ENCODE data around the gene SSH3.

SSH3 gene

DNA sequence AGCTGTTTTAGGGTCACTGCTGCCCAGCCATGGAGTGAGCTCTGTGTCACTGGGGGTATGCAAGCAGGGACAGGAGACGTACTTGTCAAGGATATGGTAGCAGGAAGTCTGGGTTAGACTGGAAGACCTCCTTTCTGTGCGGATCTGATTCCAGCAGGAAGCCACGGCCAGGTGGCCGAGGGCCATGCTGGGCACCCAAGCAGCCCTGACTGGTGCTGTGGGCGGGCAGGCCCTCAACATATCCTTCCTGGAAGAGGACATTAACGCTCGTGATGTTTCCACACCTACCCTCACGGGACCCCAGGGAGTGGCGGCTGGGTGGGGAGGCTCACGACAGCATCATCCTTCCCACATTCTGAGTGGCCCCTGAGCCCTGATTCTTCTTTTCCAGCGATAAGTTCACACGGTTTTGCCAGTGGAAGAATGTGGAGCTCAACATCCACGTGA, 23.0 kb upstream of the SSH3 start:
- DNase-seq: no peak

DNA sequence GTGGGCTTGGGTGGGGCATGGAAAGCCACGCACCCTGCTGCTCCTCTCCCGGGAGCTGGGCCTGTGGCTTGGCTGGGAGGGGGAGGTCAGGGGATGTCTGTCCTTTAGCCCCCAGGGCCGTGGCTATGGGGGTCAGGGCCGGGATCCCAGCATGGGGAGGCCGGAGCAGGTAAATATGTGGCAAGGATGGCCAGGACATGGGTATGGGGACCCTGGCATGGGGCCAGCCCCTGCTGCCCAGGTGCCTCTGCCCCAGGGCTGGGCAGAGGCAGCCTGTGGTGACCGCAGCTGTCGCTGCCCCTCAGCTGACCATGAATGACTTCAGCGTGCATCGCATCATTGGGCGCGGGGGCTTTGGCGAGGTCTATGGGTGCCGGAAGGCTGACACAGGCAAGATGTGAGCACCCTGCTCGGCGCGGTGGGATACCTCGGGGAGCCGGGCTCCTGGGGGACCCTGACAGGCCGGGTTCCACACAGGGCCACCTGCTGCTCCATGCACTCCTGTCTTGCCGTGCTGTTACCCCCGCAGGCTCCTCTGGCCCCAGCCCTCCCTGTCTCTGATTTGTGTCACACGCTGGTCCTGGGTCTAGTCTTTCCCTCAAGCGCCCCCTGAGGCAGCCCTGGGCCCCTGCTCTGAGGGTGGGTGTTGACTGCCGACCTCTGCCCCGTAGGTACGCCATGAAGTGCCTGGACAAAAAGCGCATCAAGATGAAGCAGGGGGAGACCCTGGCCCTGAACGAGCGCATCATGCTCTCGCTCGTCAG, 22.4 kb upstream of the SSH3 start:
- no peak for DNase-seq

GRCh38 chr11:67281552-67282150, 21.7 kb upstream of the SSH3 start:
- DNase-seq: no peak

DNA sequence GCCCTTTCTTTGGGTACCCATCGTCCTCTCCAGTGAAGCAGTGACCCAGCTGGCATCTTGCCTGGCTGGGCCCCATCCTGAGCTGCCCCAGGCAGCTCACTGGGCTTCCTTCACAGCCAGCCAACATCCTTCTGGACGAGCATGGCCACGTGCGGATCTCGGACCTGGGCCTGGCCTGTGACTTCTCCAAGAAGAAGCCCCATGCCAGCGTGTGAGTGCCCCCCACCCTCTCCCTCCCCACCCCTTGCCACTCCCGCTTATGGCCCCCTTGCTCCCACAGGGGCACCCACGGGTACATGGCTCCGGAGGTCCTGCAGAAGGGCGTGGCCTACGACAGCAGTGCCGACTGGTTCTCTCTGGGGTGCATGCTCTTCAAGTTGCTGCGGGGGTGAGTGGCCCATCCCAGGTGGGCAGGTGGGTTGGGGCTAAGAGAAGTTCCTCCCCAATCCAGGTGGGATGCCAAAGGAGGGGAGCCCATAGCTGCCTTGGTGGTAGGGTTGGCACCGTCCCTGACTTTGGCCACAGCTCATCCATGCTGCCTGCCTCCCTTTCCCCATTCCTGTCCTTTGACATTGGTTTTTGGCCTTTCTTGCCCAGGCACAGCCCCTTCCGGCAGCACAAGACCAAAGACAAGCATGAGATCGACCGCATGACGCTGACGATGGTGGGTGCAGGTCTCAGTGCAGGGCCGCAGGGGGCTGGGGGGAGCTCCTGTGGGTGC, 21.0 kb upstream of the SSH3 start:
- DNase-seq: no peak

- DNase-seq: no peak
These were observed 20.4 kb upstream of the SSH3 start for GRCh38 chr11:67282876-67283371.

GRCh38 chr11:67283481-67283963, 19.8 kb upstream of the SSH3 start:
- DNase-seq: no peak

GRCh38 chr11:67284811-67285540, 18.4 kb upstream of the SSH3 start:
- no peak for DNase-seq

DNA sequence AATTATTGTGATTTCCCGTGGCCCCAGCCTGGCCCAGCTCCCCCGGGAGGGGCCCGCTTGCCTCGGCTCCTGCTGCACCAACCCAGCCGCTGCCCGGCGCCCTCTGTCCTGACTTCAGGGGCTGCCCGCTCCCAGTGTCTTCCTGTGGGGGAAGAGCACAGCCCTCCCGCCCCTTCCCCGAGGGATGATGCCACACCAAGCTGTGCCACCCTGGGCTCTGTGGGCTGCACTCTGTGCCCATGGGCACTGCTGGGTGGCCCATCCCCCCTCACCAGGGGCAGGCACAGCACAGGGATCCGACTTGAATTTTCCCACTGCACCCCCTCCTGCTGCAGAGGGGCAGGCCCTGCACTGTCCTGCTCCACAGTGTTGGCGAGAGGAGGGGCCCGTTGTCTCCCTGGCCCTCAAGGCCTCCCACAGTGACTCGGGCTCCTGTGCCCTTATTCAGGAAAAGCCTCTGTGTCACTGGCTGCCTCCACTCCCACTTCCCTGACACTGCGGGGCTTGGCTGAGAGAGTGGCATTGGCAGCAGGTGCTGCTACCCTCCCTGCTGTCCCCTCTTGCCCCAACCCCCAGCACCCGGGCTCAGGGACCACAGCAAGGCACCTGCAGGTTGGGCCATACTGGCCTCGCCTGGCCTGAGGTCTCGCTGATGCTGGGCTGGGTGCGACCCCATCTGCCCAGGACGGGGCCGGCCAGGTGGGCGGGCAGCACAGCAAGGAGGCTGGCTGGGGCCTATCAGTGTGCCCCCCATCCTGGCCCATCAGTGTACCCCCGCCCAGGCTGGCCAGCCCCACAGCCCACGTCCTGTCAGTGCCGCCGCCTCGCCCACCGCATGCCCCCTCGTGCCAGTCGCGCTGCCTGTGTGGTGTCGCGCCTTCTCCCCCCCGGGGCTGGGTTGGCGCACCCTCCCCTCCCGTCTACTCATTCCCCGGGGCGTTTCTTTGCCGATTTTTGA, 17.5 kb upstream of the SSH3 start:
- DNase-seq: no peak

DNA sequence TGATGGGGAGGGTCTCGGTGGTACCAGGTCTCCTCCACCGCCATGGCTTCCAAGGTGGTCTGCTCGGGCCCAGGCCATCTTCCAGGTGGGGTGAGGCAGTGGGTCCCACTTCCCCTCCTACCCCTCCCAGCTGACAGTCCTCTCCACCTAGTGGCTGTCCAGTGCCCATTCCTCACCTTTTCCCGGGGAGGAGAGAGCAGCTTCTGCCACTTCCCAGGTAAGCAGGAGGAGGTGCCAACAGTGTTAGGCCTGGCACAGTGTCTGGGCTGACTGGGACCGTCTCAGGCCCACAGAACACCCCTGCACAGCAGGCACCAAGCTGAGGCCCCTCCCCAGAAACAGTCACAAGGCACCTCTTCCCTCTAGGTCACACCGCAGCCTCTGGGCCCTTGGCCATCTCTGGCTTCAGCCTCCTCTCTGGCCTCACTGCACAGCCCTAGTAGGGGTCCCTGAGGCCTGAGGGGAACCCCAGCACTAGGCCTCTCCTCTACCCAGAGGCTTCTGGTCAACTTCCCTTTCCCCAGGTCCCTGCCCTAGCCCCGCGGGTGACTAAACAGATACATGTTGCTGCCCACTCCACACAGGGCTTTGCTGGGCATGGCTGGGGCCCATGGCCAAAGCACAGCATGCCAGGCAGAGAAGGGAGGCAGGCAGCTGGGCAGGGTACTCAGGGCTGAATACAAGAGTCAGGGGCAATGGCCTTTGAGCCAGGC, 16.6 kb upstream of the SSH3 start:
- DNase-seq: no peak

DNA sequence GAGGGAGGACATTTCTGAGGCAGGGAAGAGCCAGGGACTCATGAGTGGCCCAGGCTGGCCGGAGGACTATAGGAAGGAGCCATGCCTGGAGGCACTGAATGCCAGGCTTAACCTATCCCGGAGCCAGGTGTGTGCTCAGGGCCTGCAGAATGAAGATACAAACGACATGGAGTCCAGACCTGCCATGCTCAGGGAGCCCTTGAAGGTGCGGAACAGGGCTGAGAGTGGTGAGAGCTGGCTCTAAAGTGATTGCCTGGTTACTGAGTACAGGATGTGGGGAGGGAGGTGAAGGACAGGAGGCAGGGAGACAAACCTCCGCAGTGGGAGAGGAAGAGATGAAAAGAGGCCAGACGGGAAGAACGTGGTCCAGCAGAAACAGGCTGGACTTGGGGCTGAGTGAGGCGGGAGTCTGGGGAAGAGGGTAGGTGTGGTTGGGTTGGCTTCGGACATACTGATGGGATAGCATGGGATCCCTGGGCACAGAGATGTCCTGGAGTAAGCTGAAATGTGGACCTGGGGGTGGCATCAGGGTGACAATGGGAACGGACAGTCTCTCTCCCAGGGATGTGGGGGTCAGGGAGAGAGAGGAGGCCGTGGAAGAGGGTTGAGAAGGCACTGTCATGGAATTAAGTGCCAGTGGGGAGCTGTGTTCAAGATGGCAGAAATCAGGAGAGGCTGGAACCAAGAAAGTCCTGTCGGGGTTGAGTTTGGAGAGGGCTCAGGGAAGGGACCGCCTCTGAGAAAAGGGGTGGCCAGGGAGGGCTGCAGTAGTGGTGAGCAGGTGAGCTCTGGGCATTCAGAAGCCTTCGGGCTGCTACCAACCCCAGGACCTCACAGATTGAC, 15.8 kb upstream of the SSH3 start:
- DNase-seq: no peak

- no peak for DNase-seq
These were observed 15.2 kb upstream of the SSH3 start for GRCh38 chr11:67288198-67288451.

DNA sequence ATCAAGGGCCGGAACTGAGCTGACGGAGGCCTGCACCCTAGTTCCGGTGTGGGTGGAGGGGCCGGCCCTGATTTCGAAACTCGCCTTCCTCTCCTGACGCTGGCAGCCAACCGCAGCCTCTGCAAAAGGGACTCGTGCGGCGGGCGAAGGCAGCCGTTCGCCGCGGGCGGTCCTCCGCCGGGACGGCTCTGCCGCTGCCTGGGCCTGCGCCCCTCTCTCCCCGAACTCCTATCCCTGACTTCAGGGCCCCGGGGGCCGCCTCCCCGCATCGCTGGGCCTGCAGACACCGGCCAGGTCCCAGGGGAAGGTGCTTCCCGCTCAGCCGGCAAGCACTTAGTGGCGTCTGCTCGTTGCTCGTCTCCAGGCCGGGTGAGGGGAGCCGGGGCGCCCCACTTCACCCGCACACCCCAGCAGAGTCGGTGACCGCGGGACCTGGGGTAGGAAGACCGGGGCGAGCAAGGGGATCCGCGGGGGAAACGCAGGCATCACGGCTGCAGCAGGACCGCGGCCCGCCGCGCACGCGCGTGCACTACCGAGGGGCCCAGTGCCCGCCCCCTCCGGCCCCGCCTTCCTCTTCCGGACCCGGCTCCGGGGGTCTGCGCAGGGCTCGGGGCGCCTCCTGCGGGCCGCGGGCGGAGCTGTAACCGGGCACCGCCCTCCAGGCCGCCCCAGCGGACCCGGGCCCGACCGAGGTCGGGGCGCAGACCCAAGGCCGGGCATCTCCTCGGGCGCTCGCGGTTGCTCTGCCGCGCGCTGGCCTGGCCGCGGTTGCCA, 14.7 kb upstream of the SSH3 start:
- peak; percentile 94 for DNase-seq

DNA sequence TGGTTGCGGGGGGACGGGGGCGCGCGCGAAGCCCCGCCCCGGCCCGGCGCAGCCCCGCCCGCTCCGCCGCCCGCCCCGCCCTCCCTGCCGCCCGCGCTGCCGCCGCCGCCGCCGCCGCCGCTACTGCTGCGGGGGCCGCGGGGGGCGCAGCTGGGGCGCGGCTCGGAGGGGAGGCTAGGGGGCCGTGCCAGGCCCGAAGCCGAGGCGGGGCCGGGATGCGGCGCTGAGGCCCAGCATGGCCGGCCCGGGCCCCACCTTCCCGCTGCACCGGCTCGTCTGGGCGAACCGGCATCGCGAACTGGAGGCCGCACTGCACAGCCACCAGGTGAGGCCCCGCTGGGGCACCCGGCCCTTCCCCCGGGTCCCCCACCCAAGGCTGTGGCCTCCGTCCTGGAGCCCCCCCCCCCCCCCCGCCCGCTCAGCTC, 14.1 kb upstream of the SSH3 start, which contains the start of gene ANKRD13D:
Gene ANKRD13D, plus strand, starts transcription at position 78 of the 425 bp plus-strand sequence. Its CDS starts 158 bp downstream, at position 236.
- DNase-seq: peak; percentile 36

GRCh38 chr11:67289651-67290479, 13.5 kb upstream of the SSH3 start:
- DNase-seq: peak; percentile 53

GRCh38 chr11:67290801-67291200, 12.5 kb upstream of the SSH3 start:
- no peak for DNase-seq

- DNase-seq: no peak
These were observed 11.6 kb upstream of the SSH3 start for GRCh38 chr11:67291481-67292381.

DNA sequence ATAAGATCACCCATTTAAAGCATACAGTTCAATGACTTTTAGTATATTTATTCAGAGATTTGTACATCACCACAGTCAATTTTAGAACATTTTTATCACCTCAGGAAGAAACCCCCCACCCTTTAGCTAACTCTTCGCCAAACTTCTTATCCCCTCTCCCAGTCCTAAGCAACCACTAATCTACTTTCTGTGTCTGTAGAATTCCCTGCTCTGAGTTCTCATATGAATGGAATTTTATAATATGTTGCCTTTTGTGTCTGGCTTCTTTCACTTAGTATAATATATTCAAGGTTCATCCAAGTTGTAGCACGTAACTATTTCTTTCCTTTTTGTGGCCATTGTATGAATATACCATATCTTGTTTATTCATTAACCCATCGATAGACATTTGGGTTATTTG, 10.7 kb upstream of the SSH3 start:
- DNase-seq: no peak

All from retina (tissue), 1 donor.